GM23338 (cell line): ENCODE results near the gene GNPTG. TPM values are rescaled to one million over a fixed set of nuclear protein-coding genes. Genes with fewer than 3 reads are reported as not detected.

Source experiments
- ATAC-seq: fragments of 200-7000 bp; cut with Tn5 transposase; 3 replicates; pipeline ENCODE4 v1.9.1; 2020
- DNase-seq: peaks from one replicate; pipeline ENCODE4 v3.0.0-alpha.2; 2015; ENCODE audit warnings: low spot score
- H2AFZ ChIP-seq: fragments of 200-600 bp; sonication (generic); 2 replicates; pipeline ENCODE4 v1.8.0; 2016; ENCODE audit warnings: antibody characterized with exemption, mild to moderate bottlenecking, moderate library complexity
- H3F3A ChIP-seq: fragments of 200-600 bp; sonication (generic); replicated peaks from 2 replicates; pipeline ENCODE4 v1.8.0; 2017; ENCODE audit warnings: antibody characterized with exemption, mixed run types, low read depth
- H3K27ac ChIP-seq: fragments of 200-600 bp; sonication (generic); 2 replicates; pipeline ENCODE4 v1.6.1; 2016; ENCODE audit warnings: low read depth
- H3K27me3 ChIP-seq: fragments of 200-600 bp; sonication (generic); 2 replicates; pipeline ENCODE4 v1.8.0; 2016; ENCODE audit warnings: mild to moderate bottlenecking, mixed run types, moderate library complexity; ENCODE audit not compliant: insufficient read depth
- H3K36me3 ChIP-seq: fragments of 200-600 bp; sonication (generic); 2 replicates; pipeline ENCODE4 v1.8.0; 2016; ENCODE audit warnings: mild to moderate bottlenecking; ENCODE audit not compliant: insufficient read depth
- H3K4me1 ChIP-seq: fragments of 200-600 bp; sonication (generic); 2 replicates; pipeline ENCODE4 v1.8.0; 2016; ENCODE audit warnings: mild to moderate bottlenecking, moderate library complexity; ENCODE audit not compliant: insufficient read depth
- H3K4me2 ChIP-seq: fragments of 200-600 bp; sonication (generic); 2 replicates; pipeline ENCODE4 v1.7.1; 2017; ENCODE audit warnings: mixed run types
- H3K4me3 ChIP-seq: fragments of 200-600 bp; sonication (generic); 2 replicates; pipeline ENCODE4 v1.6.1; 2016; ENCODE audit warnings: mixed run types
- H3K79me2 ChIP-seq: fragments of 200-600 bp; sonication (generic); replicated peaks from 2 replicates; pipeline ENCODE4 v1.8.0; 2017; ENCODE audit warnings: mild to moderate bottlenecking; ENCODE audit not compliant: insufficient read depth
- H3K9me2 ChIP-seq: fragments of 200-600 bp; sonication (generic); 2 replicates; pipeline ENCODE4 v1.8.0; 2017; ENCODE audit not compliant: insufficient read depth
- H4K20me1 ChIP-seq: fragments of 200-600 bp; sonication (generic); replicated peaks from 2 replicates; pipeline ENCODE4 v1.8.0; 2017; ENCODE audit warnings: mild to moderate bottlenecking; ENCODE audit not compliant: insufficient read depth
- H3K27ac Mint-ChIP-seq: 2 replicates; pipeline ENCODE4 v1.8.0; 2020; ENCODE audit warnings: inconsistent platforms, mild to moderate bottlenecking, moderate library complexity, mixed read lengths
- H3K27me3 Mint-ChIP-seq: 3 replicates; pipeline ENCODE4 v1.8.0; 2022; ENCODE audit warnings: low read depth, mild to moderate bottlenecking, moderate library complexity, mixed read lengths, inconsistent platforms; ENCODE audit not compliant: insufficient read depth, poor library complexity
- H3K36me3 Mint-ChIP-seq: 3 replicates; pipeline ENCODE4 v1.8.0; 2021; ENCODE audit warnings: low read depth, mild to moderate bottlenecking, inconsistent platforms, moderate library complexity, mixed read lengths
- H3K4me1 Mint-ChIP-seq: 3 replicates; pipeline ENCODE4 v1.8.0; 2020; ENCODE audit warnings: mild to moderate bottlenecking, inconsistent platforms, mixed read lengths
- H3K4me3 Mint-ChIP-seq: 3 replicates; pipeline ENCODE4 v1.8.0; 2021; ENCODE audit warnings: moderate library complexity, mild to moderate bottlenecking, inconsistent platforms, mixed read lengths
- H3K9me3 Mint-ChIP-seq: 3 replicates; pipeline ENCODE4 v1.8.0; 2020; ENCODE audit warnings: moderate library complexity, mild to moderate bottlenecking, inconsistent platforms, mixed read lengths
- CREB1 ChIP-seq: fragments of 250-450 bp; sonication (Bioruptor Pico); IDR thresholded peaks from 2 replicates; pipeline ENCODE4 v1.5.0; 2020; ENCODE audit warnings: low read depth, mild to moderate bottlenecking, moderate library complexity
- CTCF ChIP-seq, 2 experiments: fragments of 200-600 bp in 1 of 2; sonication (generic) in 1 of 2; conservative IDR thresholded peaks; 2 replicates each; pipeline versions ENCODE4 v1.5.1 to v1.6.1; 2016 to 2017; ENCODE audit warnings: antibody characterized with exemption in 2 of 2, low read depth in 2 of 2, mild to moderate bottlenecking in 2 of 2, moderate library complexity in 1 of 2
- ETS1 ChIP-seq: IDR thresholded peaks from 2 replicates; pipeline ENCODE4 v1.6.1; 2016; ENCODE audit warnings: antibody characterized with exemption
- EZH2 ChIP-seq: fragments of 200-600 bp; sonication (generic); IDR thresholded peaks from one replicate; pipeline ENCODE4 v1.8.0; 2017; ENCODE audit warnings: antibody characterized with exemption, mild to moderate bottlenecking, low read depth; ENCODE audit not compliant: unreplicated experiment
- EZH2phosphoT487 ChIP-seq: fragments of 200-600 bp; sonication (generic); IDR thresholded peaks from one replicate; pipeline ENCODE4 v1.8.1; 2018; ENCODE audit warnings: antibody characterized with exemption; ENCODE audit not compliant: unreplicated experiment
- JUNB ChIP-seq: IDR thresholded peaks from one replicate; pipeline ENCODE4 v1.6.1; 2016; ENCODE audit warnings: antibody characterized with exemption; ENCODE audit not compliant: unreplicated experiment
- NANOG ChIP-seq: IDR thresholded peaks from 2 replicates; pipeline ENCODE4 v1.6.1; 2016; ENCODE audit warnings: antibody characterized with exemption, borderline replicate concordance
- POLR2AphosphoS5 ChIP-seq: IDR thresholded peaks from 2 replicates; pipeline ENCODE4 v1.6.1; 2016; ENCODE audit warnings: antibody characterized with exemption, low read depth
- REST ChIP-seq: IDR thresholded peaks from one replicate; pipeline ENCODE4 v1.6.1; 2018; ENCODE audit warnings: antibody characterized with exemption; ENCODE audit not compliant: unreplicated experiment
- STAT1 ChIP-seq: IDR thresholded peaks from one replicate; pipeline ENCODE4 v1.6.1; 2016; ENCODE audit warnings: antibody characterized with exemption; ENCODE audit not compliant: unreplicated experiment
- ZNF114 ChIP-seq: fragments of 250-450 bp; sonication (Bioruptor Pico); IDR thresholded peaks from 2 replicates; pipeline ENCODE4 v1.5.0; 2020; ENCODE audit warnings: mild to moderate bottlenecking, moderate library complexity
- ZNF331 ChIP-seq: fragments of 250-450 bp; sonication (Bioruptor Pico); IDR thresholded peaks from 2 replicates; pipeline ENCODE4 v1.5.0; 2020; ENCODE audit warnings: low read depth, mild to moderate bottlenecking, moderate library complexity
- ZNF462 ChIP-seq: fragments of 250-450 bp; sonication (Bioruptor Pico); IDR thresholded peaks from 2 replicates; pipeline ENCODE4 v1.5.0; 2020; ENCODE audit warnings: mild to moderate bottlenecking, moderate library complexity
- polyA plus RNA-seq: library from polyadenylated mRNA; unstranded; fragments of >200 nt; fragmentation: Nextera tagmentation; extraction: Ambion mirVana; gene quantifications from 2 replicates; pipeline ENCODE4 v1.2.1, GENCODE V29; 2016
- total RNA-seq: library from RNA; depleted of rRNA; stranded (reverse); fragments of >200 nt; shearing (Covaris generic); gene quantifications from 2 replicates; pipeline ENCODE4 v1.2.3, GENCODE V29; 2014

The GNPTG gene
- total and polyA plus RNA-seq, 2 experiments from 2014 or later = 23.3 to 41.0 TPM

GRCh38 chr16:1349351-1349750, 2.4 kb upstream of the GNPTG start:
- Histone ChIP-seq H3K27me3 (no peaks in the 10 kb centered on the region), H2AFZ (no peak overlapping the region), H3K27ac (no peak overlapping the region), H3K79me2 (peaks cover 26% of the 10 kb centered on the region), H4K20me1 (peaks cover 4% of the 10 kb centered on the region; the same call in 1 of the 2 replicates), H3K9me2 (no peaks in the 10 kb centered on the region), H3K36me3 (no peaks in the 10 kb centered on the region; the same call in 1 of the 2 replicates), H3K4me1 (peaks cover 7% of the 10 kb centered on the region; the same call in 1 of the 2 replicates), H3K4me3 (no peak overlapping the region), H3K4me2 (no peak overlapping the region), H3F3A (no peaks in the 10 kb centered on the region; the same call in 1 of the 2 replicates)
- Mint-ChIP-seq H3K4me3 (no peak overlapping the region), H3K27me3 (peaks cover 28% of the 10 kb centered on the region), H3K4me1 (peaks cover 6% of the 10 kb centered on the region), H3K9me3 (peaks cover 3% of the 10 kb centered on the region), H3K36me3 (peaks cover 4% of the 10 kb centered on the region; the same call in 2 of the 3 replicates), H3K27ac (no peak overlapping the region)
- ATAC-seq = no peak
- TF ChIP-seq ZNF462 (CRISPR knock-in tag) (no peak), ZNF114 (CRISPR knock-in tag) (no peak), JUNB (no peak), ETS1 (no peak), EZH2phosphoT487 (no peak), CREB1 (no peak), ZNF331 (CRISPR knock-in tag) (no peak), POLR2AphosphoS5 (no peak), NANOG (no peak), STAT1 (no peak), EZH2 (no peak), REST (no peak), CTCF (conservative IDR thresholded peaks at IDR 0.05; ENCODE audit: low read depth in 2 of 2) (no peak)
- no peak for DNase-seq
